Heart left ventricle (tissue), 13 donors: ENCODE data around the gene SLC35D1.

ENCODE experiments used
- CTCF ChIP-seq, 12 donors: fragments of 200-600 bp; sonication (generic) in 4 of 12; IDR thresholded peaks; one replicate each; pipeline versions ENCODE4 v1.5.0 to v1.8.0; 2018 to 2022; ENCODE audit warnings: antibody characterized with exemption in 12 of 12, mild to moderate bottlenecking in 5 of 12
- POLR2A ChIP-seq, 2 donors: fragments of 450-650 bp; IDR thresholded peaks; one replicate each; pipeline ENCODE4 v1.6.1; 2017; ENCODE audit warnings: antibody characterized with exemption in 2 of 2, mild to moderate bottlenecking in 2 of 2, moderate library complexity in 2 of 2
- donor health status: ischemic (EF 13 %, LVEDD 7.1; RV severe dilation, severe dysfunction).
- donor health status: DM: no; HTN: yes; CAD: no.
- donor health status: DM: no; HTN: no; CAD: no.
- donor health status: ischemic (EF 25% LVEDD 6.9; RV normal size, moderate dysfunction).
- donor health status: ischemic (EF 25% LVEDD 5.7; RV mildly dilated, moderate dysfunction).
- donor health status: ischemic (EF 35%, LVEDD 5.7; RV mildly dilated, moderate dysfunction).
- donor health status: nonischemic (EF 11% LVEDD 7.7; RV severe dilation, severe dysfunction).
- donor health status: DM: yes; HTN: yes; CAD: no.
- donor health status: PGD.
- donor health status: ischemic (EF 29% LVEDD 5.4; RV normal size, mild dysfunction).
- donor health status: nonischemic (EF 23%, LVEDD 6.1; RV moderate dilation, normal function).

- TF ChIP-seq CTCF (IDR thresholded peaks at IDR 0.05) (no peak), POLR2A (IDR thresholded peaks at IDR 0.05) (no peak)
Measured at GRCh38 chr1:67061266-67061665, 7.3 kb upstream of the SLC35D1 start.
